Psoas muscle (tissue), 8 donors: ENCODE data around the gene B3GALT6. TPM values are rescaled to one million over a fixed set of nuclear protein-coding genes. Genes with fewer than 3 reads are reported as not detected.

Source experiments
- ATAC-seq, 4 donors: fragments of 200-7000 bp; cut with Tn5 transposase; one replicate each; pipeline ENCODE4 v1.9.1; 2020; ENCODE audit warnings: moderate library complexity in 3 of 4, mild to moderate bottlenecking in 2 of 4
- DNase-seq, 2 donors: peaks; one replicate each; pipeline ENCODE4 v3.0.0-alpha.2; 2020
- H3K27ac ChIP-seq: fragments of 200-600 bp; one replicate; pipeline ENCODE4 v1.8.0; 2022
- H3K27me3 ChIP-seq, 3 donors: fragments of 200-600 bp in 1 of 3; one replicate each; pipeline versions ENCODE4 v1.6.1 to v1.8.0; 2013 to 2022; ENCODE audit warnings: low read length in 2 of 3, mild to moderate bottlenecking in 2 of 3, moderate library complexity in 1 of 3; ENCODE audit not compliant: insufficient read depth in 3 of 3
- H3K36me3 ChIP-seq, 2 donors: fragments of 200-600 bp in 1 of 2; one replicate each; pipeline versions ENCODE4 v1.6.1 to v1.8.0; 2013 to 2022; ENCODE audit warnings: low read depth in 1 of 2, mild to moderate bottlenecking in 1 of 2, moderate library complexity in 1 of 2; ENCODE audit not compliant: insufficient read depth in 1 of 2
- H3K4me1 ChIP-seq: fragments of 200-600 bp; one replicate; pipeline ENCODE4 v1.8.0; 2022
- H3K4me3 ChIP-seq: fragments of 200-600 bp; one replicate; pipeline ENCODE4 v1.8.0; 2022; ENCODE audit warnings: mild to moderate bottlenecking
- H3K9me3 ChIP-seq: fragments of 200-600 bp; one replicate; pipeline ENCODE4 v1.8.0; 2022
- WGBS, 3 donors: extraction: QIAGEN DNeasy Blood & Tissue Kit; methylation state at CpG; one replicate each; pipeline versions ENCODE4 v1.1.6 to v1.1.7; 2013; 5-methylcytosine and 5-hydroxymethylcytosine counted together
- intact Hi-C, 2 donors: fragments of 100-400 bp; cut with DNase I; formaldehyde crosslinking; loops; one replicate each; pipeline versions ENCODE4 v1.11.0 to v1.14.2; 2022
- polyA plus RNA-seq, 3 donors: library from polyadenylated mRNA; stranded (reverse); fragments of 200-250 nt; gene quantifications; one replicate each; pipeline ENCODE4 v1.2.3, GENCODE V29; 2013
- total RNA-seq, 4 donors: library from RNA; stranded (reverse); fragmentation: NEBNext Ultra II Directional in 2 of 4; extraction: Animal tissue kit (Norgen Biotek cat#: 25700) in 2 of 4; gene quantifications; one replicate each; pipeline versions ENCODE4 v1.2.1 to v1.2.4, GENCODE V29; 2021 to 2023
- TF ChIP-seq, protein P1 (sequence below): fragments of 200-600 bp; IDR thresholded peaks from one replicate; pipeline ENCODE4 v1.8.0; 2022; ENCODE audit warnings: antibody characterized with exemption
- donor health status: healthy with polysubstance abuse.
- donor health status: DM: no; HTN: no; CAD: no; lungs with moderate emphysema.
- donor health status: Bipolar disorder and iron deficiency.
- donor health status: healthy.
- donor health status: DM: yes; HTN: yes; CAD: no.
- donor health status: DM: no; HTN: no; CAD: no.
- donor health status: DM: no; HTN: no; CAD: no.
- donor health status: DM: yes; HTN: yes; CAD: no.

Gene B3GALT6
- total and polyA plus RNA-seq, 7 donors = 7.7 to 30.3 (median 11.4) TPM

DNA sequence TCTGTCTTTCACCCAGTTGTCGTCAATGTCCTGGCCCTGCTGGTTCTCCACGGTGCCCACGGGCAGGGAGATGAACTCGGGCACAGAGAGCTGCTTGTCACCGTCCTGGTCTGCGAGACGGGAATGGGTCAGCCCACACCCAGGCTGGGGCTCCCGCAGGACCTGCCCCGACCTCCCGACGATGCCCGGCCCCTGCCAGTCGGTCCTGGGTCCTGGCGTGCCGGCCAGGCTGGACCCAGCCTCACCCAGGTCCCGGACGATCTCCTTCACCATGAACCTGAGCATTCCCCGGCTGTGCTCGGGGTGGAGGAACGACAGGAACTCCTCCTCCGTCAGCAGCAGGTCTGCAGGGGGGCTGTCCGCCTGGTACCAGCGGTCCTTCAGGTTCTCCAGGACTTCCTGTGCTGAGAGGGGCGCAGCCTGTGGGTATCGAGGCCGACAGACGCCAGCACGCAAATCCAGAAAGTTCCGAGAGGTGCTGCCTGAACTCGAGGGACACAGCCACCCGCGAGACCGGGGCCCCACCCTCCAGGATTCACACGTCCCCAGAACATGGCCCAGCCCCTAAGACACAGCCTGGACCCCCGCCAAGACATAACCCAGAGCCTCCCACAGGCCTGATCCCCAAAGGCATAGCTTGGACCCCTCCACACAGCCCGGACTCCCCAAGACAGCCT lies 13.4 kb upstream of the B3GALT6 start:
- 85 to 92% (median 89%) methylated on average over 34 to 36 of the region's 36 CpGs for WGBS, 3 donors
- DNase-seq (no peak), ATAC-seq (no peak)
- TF ChIP-seq, protein P1, sequence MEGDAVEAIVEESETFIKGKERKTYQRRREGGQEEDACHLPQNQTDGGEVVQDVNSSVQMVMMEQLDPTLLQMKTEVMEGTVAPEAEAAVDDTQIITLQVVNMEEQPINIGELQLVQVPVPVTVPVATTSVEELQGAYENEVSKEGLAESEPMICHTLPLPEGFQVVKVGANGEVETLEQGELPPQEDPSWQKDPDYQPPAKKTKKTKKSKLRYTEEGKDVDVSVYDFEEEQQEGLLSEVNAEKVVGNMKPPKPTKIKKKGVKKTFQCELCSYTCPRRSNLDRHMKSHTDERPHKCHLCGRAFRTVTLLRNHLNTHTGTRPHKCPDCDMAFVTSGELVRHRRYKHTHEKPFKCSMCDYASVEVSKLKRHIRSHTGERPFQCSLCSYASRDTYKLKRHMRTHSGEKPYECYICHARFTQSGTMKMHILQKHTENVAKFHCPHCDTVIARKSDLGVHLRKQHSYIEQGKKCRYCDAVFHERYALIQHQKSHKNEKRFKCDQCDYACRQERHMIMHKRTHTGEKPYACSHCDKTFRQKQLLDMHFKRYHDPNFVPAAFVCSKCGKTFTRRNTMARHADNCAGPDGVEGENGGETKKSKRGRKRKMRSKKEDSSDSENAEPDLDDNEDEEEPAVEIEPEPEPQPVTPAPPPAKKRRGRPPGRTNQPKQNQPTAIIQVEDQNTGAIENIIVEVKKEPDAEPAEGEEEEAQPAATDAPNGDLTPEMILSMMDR = no peak
- H3K27me3 ChIP-seq = no peaks in the 10 kb centered on the region
- no peaks in the 10 kb centered on the region for H3K4me1 ChIP-seq
- intact Hi-C loops = no loop called here
- H3K36me3 ChIP-seq = peaks cover 0 to 70% of the 10 kb centered on the region in 2 donors
- no peaks in the 10 kb centered on the region for H3K9me3 ChIP-seq
- no peak overlapping the region for H3K27ac ChIP-seq
- no peak overlapping the region for H3K4me3 ChIP-seq

DNA sequence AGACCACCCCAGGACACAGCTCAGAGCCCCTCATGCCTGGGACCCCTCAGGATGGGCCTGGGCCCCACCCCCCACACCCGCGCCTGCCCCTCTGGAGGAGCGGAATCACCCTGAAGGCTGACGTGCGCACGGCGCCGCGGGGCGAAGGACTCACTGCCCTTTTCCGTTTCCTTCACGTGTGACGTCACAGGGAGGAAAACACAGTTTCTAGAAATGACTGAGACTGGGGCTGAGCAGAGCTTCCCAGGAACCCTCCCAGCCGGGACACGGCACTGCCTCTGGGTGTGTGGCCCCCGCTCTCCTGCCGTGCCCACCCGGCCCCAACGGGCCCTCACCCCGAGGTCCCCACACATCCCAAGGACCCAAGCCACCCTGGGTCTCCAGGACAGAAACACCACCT lies 12.7 kb upstream of the B3GALT6 start:
- no peak for ATAC-seq
- TF ChIP-seq, protein P1 = no peak
- no peak overlapping the region for H3K27ac ChIP-seq

DNA sequence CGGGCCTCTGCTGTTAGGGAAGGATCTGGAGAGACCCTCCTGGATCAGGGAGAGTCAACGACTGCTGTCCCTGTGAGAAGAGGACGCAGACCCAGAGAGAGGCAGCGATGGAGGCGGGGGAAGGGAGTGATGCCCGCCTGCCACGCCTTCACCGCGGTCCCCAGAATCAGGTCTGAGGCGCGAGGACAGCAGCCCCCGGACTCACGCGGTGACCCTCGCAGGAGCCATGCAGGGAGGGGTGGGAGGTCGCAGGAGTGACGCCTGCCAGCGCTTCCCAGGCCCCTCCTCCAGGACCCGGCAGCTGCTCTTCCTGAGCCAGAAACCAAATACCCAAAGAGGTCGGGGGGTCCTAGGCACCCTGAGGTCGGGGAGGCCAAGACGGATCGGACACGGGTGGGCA lies 11.8 kb upstream of the B3GALT6 start:
- peaks cover 0 to 83% of the 10 kb centered on the region in 2 donors for H3K36me3 ChIP-seq
- H3K4me1 ChIP-seq = no peaks in the 10 kb centered on the region
- no peak for DNase-seq
- no peak overlapping the region for H3K27ac ChIP-seq
- H3K9me3 ChIP-seq = no peaks in the 10 kb centered on the region
- no peak overlapping the region for H3K4me3 ChIP-seq
- H3K27me3 ChIP-seq = no peaks in the 10 kb centered on the region
- no peak for ATAC-seq
- intact Hi-C loops = no loop called here
- TF ChIP-seq, protein P1 = no peak
- WGBS, 3 donors = 81 to 88% (median 87%) methylated on average over 23 to 24 of the region's 24 CpGs

More for the DNA sequence above, 12.7 kb upstream of the B3GALT6 start:
- H3K4me1 ChIP-seq = no peaks in the 10 kb centered on the region
- intact Hi-C loops = no loop called here
- no peak overlapping the region for H3K4me3 ChIP-seq
- no peaks in the 10 kb centered on the region for H3K9me3 ChIP-seq
- peaks cover 0 to 76% of the 10 kb centered on the region in 2 donors for H3K36me3 ChIP-seq
- DNase-seq = no peak
- no peaks in the 10 kb centered on the region for H3K27me3 ChIP-seq
- 93 to 95% (median 95%) methylated on average over 20 of the region's 20 CpGs for WGBS, 3 donors

DNA sequence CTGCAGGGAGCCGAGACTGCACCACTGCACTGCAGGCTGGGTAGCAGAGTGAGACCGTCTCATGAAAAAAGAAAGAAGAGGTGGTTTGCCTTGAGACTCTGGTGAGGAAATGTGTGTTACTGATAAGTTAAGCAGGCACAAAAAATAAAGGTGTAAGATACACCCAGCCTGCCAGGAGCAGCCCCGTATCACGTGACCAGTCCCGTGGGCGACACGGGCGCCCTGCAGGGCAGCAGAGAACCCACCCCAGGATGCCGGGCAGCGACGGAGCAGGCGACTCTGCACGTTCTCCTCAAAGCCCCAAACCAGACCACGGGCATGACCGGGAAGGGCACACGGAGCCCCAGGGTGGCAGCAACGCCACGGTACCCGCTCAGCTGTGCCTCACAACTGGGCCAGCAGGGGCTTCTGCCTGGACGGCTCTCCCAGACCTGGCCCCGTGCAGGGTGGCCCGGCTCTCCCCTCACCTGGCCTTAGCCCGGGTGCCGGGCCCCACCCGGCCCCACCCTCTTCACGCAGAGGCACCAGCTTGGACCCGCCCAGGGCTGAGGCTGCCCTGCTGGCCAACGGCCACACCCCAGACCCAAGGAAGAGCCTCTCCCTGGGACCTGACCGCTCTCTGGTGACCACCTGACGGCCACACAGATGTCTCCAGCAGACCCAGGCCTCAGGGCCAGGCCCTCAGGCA lies 10.0 kb upstream of the B3GALT6 start:
- Histone ChIP-seq H3K27me3 (no peaks in the 10 kb centered on the region), H3K4me1 (peaks cover 2% of the 10 kb centered on the region), H3K4me3 (no peak overlapping the region), H3K36me3 (peaks cover 0 to 77% of the 10 kb centered on the region in 2 donors), H3K27ac (no peak overlapping the region), H3K9me3 (no peaks in the 10 kb centered on the region)
- DNase-seq (no peak), ATAC-seq (no peak)
- intact Hi-C loops = no loop called here
- TF ChIP-seq, protein P1 = no peak
- WGBS, 3 donors = 84 to 89% (median 89%) methylated on average over 23 to 30 of the region's 30 CpGs
